ENCODE data around the gene USP34. TPM values are rescaled to one million over a fixed set of nuclear protein-coding genes. Genes with fewer than 3 reads are reported as not detected.

USP34 gene
- total RNA-seq, 1 donor from 2014 or later: 104 TPM

DNA sequence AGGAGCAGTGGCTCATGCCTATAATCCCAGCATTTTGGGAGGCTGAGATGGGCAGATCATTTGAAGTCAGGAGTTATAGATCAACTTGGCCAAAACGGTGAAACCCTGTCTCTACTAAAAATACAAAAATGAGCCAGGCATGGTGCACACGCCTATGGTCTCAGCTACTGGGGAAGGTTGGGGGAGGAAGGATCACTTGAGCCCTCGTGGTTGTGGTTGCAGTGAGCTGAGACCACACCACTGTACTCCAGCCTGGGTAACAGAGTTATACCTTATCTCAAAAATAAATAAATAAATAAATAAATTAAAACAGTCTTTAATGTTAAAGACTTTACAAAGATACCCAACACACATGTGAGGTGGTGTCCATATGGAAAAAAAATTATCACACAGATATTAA is 174.9 kb downstream of the USP34 start:
- H3K36me3 Mint-ChIP-seq (ENCODE audit: unreplicated experiment): no peaks in the 10 kb centered on the region
- no peaks in the 10 kb centered on the region for H3K4me1 Mint-ChIP-seq (ENCODE audit: low read depth, unreplicated experiment)
- no peak overlapping the region for H3K27ac Mint-ChIP-seq (ENCODE audit: unreplicated experiment)
- TF ChIP-seq CTCF (IDR thresholded peaks at IDR 0.05; ENCODE audit: partially characterized antibody, unreplicated experiment): no peak
- H3K27me3 Mint-ChIP-seq (ENCODE audit: unreplicated experiment): no peaks in the 10 kb centered on the region
- no peak overlapping the region for H3K4me3 Mint-ChIP-seq (ENCODE audit: unreplicated experiment)
- no peak for DNase-seq
- H3K9me3 Mint-ChIP-seq (ENCODE audit: unreplicated experiment): peaks cover 1% of the 10 kb centered on the region

- H3K9me3 Mint-ChIP-seq (ENCODE audit: unreplicated experiment): no peaks in the 10 kb centered on the region
- H3K36me3 Mint-ChIP-seq (ENCODE audit: unreplicated experiment): no peaks in the 10 kb centered on the region
- no peaks in the 10 kb centered on the region for H3K27me3 Mint-ChIP-seq (ENCODE audit: unreplicated experiment)
- H3K27ac Mint-ChIP-seq (ENCODE audit: unreplicated experiment): no peak overlapping the region
- H3K4me1 Mint-ChIP-seq (ENCODE audit: low read depth, unreplicated experiment): no peaks in the 10 kb centered on the region
- DNase-seq: no peak
- no peak overlapping the region for H3K4me3 Mint-ChIP-seq (ENCODE audit: unreplicated experiment)
- no peak for TF ChIP-seq CTCF (IDR thresholded peaks at IDR 0.05; ENCODE audit: partially characterized antibody, unreplicated experiment)
Measured at GRCh38 chr2:61291851-61292575, 178.9 kb downstream of the USP34 start.

DNA sequence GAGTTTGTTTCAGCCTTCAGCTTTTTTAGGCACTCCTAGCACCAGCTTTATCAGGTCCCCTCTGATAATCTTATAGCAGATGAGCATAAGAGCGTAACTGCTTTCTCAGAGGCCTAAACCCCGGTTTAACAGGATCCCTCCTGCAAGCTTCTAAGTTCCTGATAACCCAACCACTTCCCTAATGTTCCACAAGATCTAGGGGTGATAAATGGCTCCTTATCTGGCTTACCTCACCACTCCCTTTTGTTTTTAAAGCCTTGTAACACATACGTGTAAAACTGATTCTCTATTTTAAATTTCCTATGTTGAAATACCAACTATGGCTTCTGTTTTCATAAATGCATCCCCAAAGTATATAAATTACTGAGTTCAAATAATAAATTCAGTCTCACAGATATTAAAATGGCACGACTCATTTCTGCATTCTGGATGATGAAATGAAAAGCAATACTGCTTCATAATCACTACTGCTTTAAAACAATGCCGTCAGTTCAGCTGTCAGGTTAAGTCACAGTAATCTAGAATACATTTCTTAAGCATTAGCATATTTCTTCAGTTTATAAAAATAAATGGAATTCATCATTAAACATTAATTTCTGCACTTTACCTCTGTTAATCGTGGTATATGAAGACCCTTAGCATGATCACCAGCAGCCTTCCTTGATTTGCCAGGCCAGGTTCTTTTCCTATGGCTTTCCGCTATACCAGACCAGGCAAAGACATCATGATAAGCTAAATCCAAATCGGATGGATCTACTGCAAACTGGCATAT is 182.6 kb downstream of the USP34 start:
- Mint-ChIP-seq H3K4me3 (ENCODE audit: unreplicated experiment) (no peak overlapping the region), H3K9me3 (ENCODE audit: unreplicated experiment) (no peaks in the 10 kb centered on the region)
- no peak for TF ChIP-seq CTCF (IDR thresholded peaks at IDR 0.05; ENCODE audit: partially characterized antibody, unreplicated experiment)

DNA sequence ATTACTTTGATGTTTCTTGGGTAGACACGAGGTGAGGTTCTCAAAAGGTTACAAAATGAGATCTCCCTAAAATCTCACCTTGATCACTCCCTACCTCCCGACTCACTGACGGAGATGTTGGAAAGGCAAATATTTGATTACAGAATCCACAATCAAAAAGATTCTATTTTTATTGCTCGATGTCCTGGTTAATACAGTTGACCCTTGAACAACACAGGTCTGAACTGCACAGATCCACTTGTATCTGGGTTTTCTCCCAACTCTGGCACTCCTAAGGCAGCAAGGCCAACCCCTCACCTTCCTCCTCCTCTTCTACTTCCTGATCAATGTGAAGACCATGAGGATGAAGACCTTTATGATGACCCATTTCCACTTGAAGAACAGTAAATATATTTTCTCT is 183.6 kb downstream of the USP34 start:
- Mint-ChIP-seq H3K9me3 (ENCODE audit: unreplicated experiment) (no peaks in the 10 kb centered on the region), H3K4me3 (ENCODE audit: unreplicated experiment) (no peak overlapping the region), H3K36me3 (ENCODE audit: unreplicated experiment) (no peaks in the 10 kb centered on the region), H3K27ac (ENCODE audit: unreplicated experiment) (no peak overlapping the region), H3K4me1 (ENCODE audit: low read depth, unreplicated experiment) (no peaks in the 10 kb centered on the region), H3K27me3 (ENCODE audit: unreplicated experiment) (no peaks in the 10 kb centered on the region)
- no peak for TF ChIP-seq CTCF (IDR thresholded peaks at IDR 0.05; ENCODE audit: partially characterized antibody, unreplicated experiment)
- no peak for DNase-seq

More for the DNA sequence above, 182.6 kb downstream of the USP34 start:
- Mint-ChIP-seq H3K4me1 (ENCODE audit: low read depth, unreplicated experiment) (no peaks in the 10 kb centered on the region), H3K36me3 (ENCODE audit: unreplicated experiment) (no peaks in the 10 kb centered on the region), H3K27me3 (ENCODE audit: unreplicated experiment) (no peaks in the 10 kb centered on the region), H3K27ac (ENCODE audit: unreplicated experiment) (peak overlapping the region; percentile 65)
- DNase-seq: no peak
